IMR-90 (cell line): ENCODE data around the gene CAPZA2. TPM values are rescaled to one million over a fixed set of nuclear protein-coding genes. Genes with fewer than 3 reads are reported as not detected.

Experiments
- ATAC-seq: fragments of 200-7000 bp; cut with Tn5 transposase; 2 replicates; pipeline ENCODE4 v1.9.1; 2020; ENCODE audit warnings: low read depth, mild to moderate bottlenecking, moderate library complexity
- BruUV-seq: library from RNA; stranded (reverse); fragments of 400-500 nt; replicated peaks from 2 replicates; lab custom pipeline; 2021; lab: Mats Ljungman, UMichigan
- CTCF ChIA-PET: fragments of 300-600 bp; formaldehyde crosslinking; extraction: SDS; loops from one replicate; lab custom pipeline; 2021; ENCODE audit warnings: antibody characterized with exemption; lab: Yijun Ruan, JAX
- POLR2A ChIA-PET: fragments of 300-600 bp; sonication (Branson Sonifier 250); formaldehyde crosslinking; loops from one replicate; lab custom pipeline; 2022; ENCODE audit warnings: antibody characterized with exemption; ENCODE audit not compliant: unreplicated experiment; lab: Charles Lee
- DNase-seq: peaks from one replicate; pipeline ENCODE4 v3.0.0; 2013
- H2AFZ ChIP-seq: replicated peaks from 2 replicates; pipeline ENCODE3; 2013; ENCODE audit warnings: low read length, mild to moderate bottlenecking; ENCODE audit not compliant: poor library complexity
- H2AK5ac ChIP-seq: 2 replicates; pipeline ENCODE4 v1.6.1; 2013; ENCODE audit warnings: low read depth, low read length, inconsistent platforms
- H2AK9ac ChIP-seq: replicated peaks from 2 replicates; pipeline ENCODE3; 2013; ENCODE audit warnings: mild to moderate bottlenecking, low read depth, low read length, moderate library complexity; ENCODE audit not compliant: poor library complexity
- H2BK120ac ChIP-seq: 2 replicates; pipeline ENCODE4 v1.6.1; 2013; ENCODE audit warnings: low read depth, low read length, inconsistent platforms
- H2BK15ac ChIP-seq: 3 replicates; pipeline ENCODE4 v1.6.1; 2013; ENCODE audit warnings: low read depth, low read length, inconsistent platforms
- H2BK20ac ChIP-seq: 2 replicates; pipeline ENCODE4 v1.6.1; 2013; ENCODE audit warnings: low read depth, mild to moderate bottlenecking, inconsistent platforms, low read length, moderate library complexity
- H2BK5ac ChIP-seq: 2 replicates; pipeline ENCODE4 v1.6.1; 2013; ENCODE audit warnings: mild to moderate bottlenecking, low read depth, low read length, inconsistent platforms; ENCODE audit not compliant: poor library complexity, severe bottlenecking
- H3K14ac ChIP-seq: replicated peaks from 2 replicates; pipeline ENCODE4 v1.6.1; 2013; ENCODE audit warnings: low read depth, low read length, inconsistent platforms
- H3K18ac ChIP-seq: 2 replicates; pipeline ENCODE4 v1.6.1; 2013; ENCODE audit warnings: low read depth, low read length, control low read depth
- H3K23ac ChIP-seq: 2 replicates; pipeline ENCODE4 v1.6.1; 2013; ENCODE audit warnings: low read depth, low read length, inconsistent platforms
- H3K27ac ChIP-seq: 2 replicates; pipeline ENCODE4 v1.5.1; 2013; ENCODE audit warnings: mild to moderate bottlenecking, control low read depth, low read length; ENCODE audit not compliant: insufficient read depth
- H3K27me3 ChIP-seq: 2 replicates; pipeline ENCODE4 v1.6.1; 2013; ENCODE audit warnings: low read length; ENCODE audit not compliant: control insufficient read depth, insufficient read depth
- H3K36me3 ChIP-seq: 2 replicates; pipeline ENCODE4 v1.6.1; 2013; ENCODE audit warnings: low read length, mixed read lengths; ENCODE audit not compliant: control insufficient read depth, insufficient read depth
- H3K4ac ChIP-seq: 2 replicates; pipeline ENCODE4 v1.6.1; 2013; ENCODE audit warnings: low read depth, low read length, inconsistent platforms
- H3K4me1 ChIP-seq: 2 replicates; pipeline ENCODE4 v1.6.1; 2013; ENCODE audit warnings: low read length, mixed read lengths; ENCODE audit not compliant: control insufficient read depth, insufficient read depth
- H3K4me2 ChIP-seq: 2 replicates; pipeline ENCODE4 v1.6.1; 2013; ENCODE audit warnings: low read depth, mild to moderate bottlenecking, control low read depth, low read length, moderate library complexity
- H3K4me3 ChIP-seq: 2 replicates; pipeline ENCODE4 v1.5.1; 2013; ENCODE audit warnings: low read depth, mild to moderate bottlenecking, control low read depth, low read length, moderate library complexity; ENCODE audit not compliant: insufficient read depth
- H3K56ac ChIP-seq: 2 replicates; pipeline ENCODE4 v1.6.1; 2013; ENCODE audit warnings: low read length, inconsistent platforms; ENCODE audit not compliant: insufficient read depth; ENCODE audit errors: extremely low read depth
- H3K79me1 ChIP-seq, 2 experiments: 2 replicates each; pipeline ENCODE4 v1.6.1; 2013; ENCODE audit warnings: low read length in 2 of 2, inconsistent platforms in 1 of 2, low read depth in 1 of 2
- H3K9ac ChIP-seq: 2 replicates; pipeline ENCODE4 v1.6.1; 2013; ENCODE audit warnings: low read depth, low read length, control low read depth
- H3K9me1 ChIP-seq: 2 replicates; pipeline ENCODE4 v1.6.1; 2013; ENCODE audit warnings: low read length, inconsistent platforms; ENCODE audit not compliant: insufficient read depth
- H3K9me3 ChIP-seq: 2 replicates; pipeline ENCODE4 v1.6.1; 2013; ENCODE audit warnings: low read length; ENCODE audit not compliant: control insufficient read depth, insufficient read depth
- H4K20me1 ChIP-seq: 2 replicates; pipeline ENCODE4 v1.6.1; 2013; ENCODE audit warnings: low read length, inconsistent platforms; ENCODE audit not compliant: insufficient read depth
- H4K5ac ChIP-seq: 2 replicates; pipeline ENCODE4 v1.6.1; 2013; ENCODE audit warnings: mild to moderate bottlenecking, low read depth, low read length, control low read depth
- H4K8ac ChIP-seq, 2 experiments: 2 replicates each; pipeline ENCODE4 v1.6.1; 2013; ENCODE audit warnings: low read depth in 2 of 2, low read length in 2 of 2, control low read depth in 1 of 2, inconsistent platforms in 1 of 2
- H4K91ac ChIP-seq: 2 replicates; pipeline ENCODE4 v1.6.1; 2013; ENCODE audit warnings: low read depth, low read length, inconsistent platforms; ENCODE audit not compliant: insufficient read depth
- BHLHE40 ChIP-seq: fragments of 150-350 bp; IDR thresholded peaks from 2 replicates; pipeline ENCODE4 v1.6.1; 2016; ENCODE audit warnings: mild to moderate bottlenecking, low read depth, low read length
- CEBPB ChIP-seq: IDR thresholded peaks from 2 replicates; pipeline ENCODE4 v1.6.1; 2012; ENCODE audit warnings: low read depth, low read length, improper control_type of control experiment
- CHD1 ChIP-seq: IDR thresholded peaks from 2 replicates; pipeline ENCODE4 v1.6.1; 2012; ENCODE audit warnings: low read depth, low read length, improper control_type of control experiment
- CTCF ChIP-seq: conservative IDR thresholded peaks from 2 replicates; pipeline ENCODE4 v1.5.1; 2012; ENCODE audit warnings: mild to moderate bottlenecking, low read depth, low read length, improper control_type of control experiment
- ELK1 ChIP-seq: fragments of 150-350 bp; IDR thresholded peaks from 2 replicates; pipeline ENCODE4 v1.6.1; 2016; ENCODE audit warnings: low read depth, mild to moderate bottlenecking, low read length, moderate library complexity, borderline replicate concordance
- FOS ChIP-seq: fragments of 150-350 bp; IDR thresholded peaks from 2 replicates; pipeline ENCODE4 v1.6.1; 2016; ENCODE audit warnings: low read depth, low read length
- MAFK ChIP-seq: IDR thresholded peaks from 2 replicates; pipeline ENCODE4 v1.6.1; 2012; ENCODE audit warnings: low read depth, low read length, improper control_type of control experiment
- MAZ ChIP-seq: IDR thresholded peaks from 2 replicates; pipeline ENCODE4 v1.6.1; 2012; ENCODE audit warnings: low read depth, mild to moderate bottlenecking, low read length, improper control_type of control experiment, moderate library complexity, borderline replicate concordance
- MXI1 ChIP-seq: IDR thresholded peaks from 2 replicates; pipeline ENCODE4 v1.6.1; 2012; ENCODE audit warnings: low read depth, mild to moderate bottlenecking, low read length, moderate library complexity, borderline replicate concordance
- NFE2L2 ChIP-seq: fragments of 150-350 bp; IDR thresholded peaks from 2 replicates; pipeline ENCODE4 v1.6.1; 2016; ENCODE audit warnings: low read depth, mild to moderate bottlenecking, low read length
- POLR2A ChIP-seq: IDR thresholded peaks from 2 replicates; pipeline ENCODE4 v1.6.1; 2012; ENCODE audit warnings: mild to moderate bottlenecking, low read depth, low read length
- RAD21 ChIP-seq: IDR thresholded peaks from 2 replicates; pipeline ENCODE4 v1.6.1; 2012; ENCODE audit warnings: low read length, improper control_type of control experiment
- RCOR1 ChIP-seq: IDR thresholded peaks from 2 replicates; pipeline ENCODE4 v1.6.1; 2012; ENCODE audit warnings: mild to moderate bottlenecking, low read length, improper control_type of control experiment; ENCODE audit not compliant: insufficient replicate concordance
- RFX5 ChIP-seq: IDR thresholded peaks from 2 replicates; pipeline ENCODE4 v1.8.0; 2012; ENCODE audit warnings: low read depth, mild to moderate bottlenecking, low read length, moderate library complexity
- SMC3 ChIP-seq: fragments of 150-350 bp; IDR thresholded peaks from 2 replicates; pipeline ENCODE4 v1.6.1; 2016; ENCODE audit warnings: low read depth, mild to moderate bottlenecking, antibody characterized with exemption, low read length, moderate library complexity
- USF2 ChIP-seq: fragments of 150-350 bp; IDR thresholded peaks from 2 replicates; pipeline ENCODE4 v1.6.1; 2017; ENCODE audit warnings: mild to moderate bottlenecking, antibody characterized with exemption, low read length, low read depth
- WGBS, 2 experiments: methylation state at CpG; one replicate each; pipeline versions ENCODE4 v1.1.5 to v1.1.7; 2013; ENCODE audit warnings: missing lambda C conversion rate in 2 of 2; ENCODE audit not compliant: insufficient read length in 1 of 2; ENCODE audit errors: extremely low coverage in 2 of 2; 5-methylcytosine and 5-hydroxymethylcytosine counted together
- dilution Hi-C: fragments of 300-500 bp; cut with HindIII; formaldehyde crosslinking; loops from one replicate; pipeline ENCODE4 v1.14.3; 2018; ENCODE audit warnings: low sequenced_read_pairs; ENCODE audit not compliant: unreplicated experiment
- in situ Hi-C: fragments of 300-500 bp; cut with MboI; formaldehyde crosslinking; loops from 3 replicates; pipeline ENCODE4 v1.14.3; 2019; ENCODE audit warnings: low sequenced_read_pairs, inconsistent platforms, mixed read lengths
- intact Hi-C: fragments of 100-400 bp; cut with micrococcal nuclease; formaldehyde crosslinking; loops from 2 replicates; pipeline ENCODE4 v1.10.0; 2022
- polyA plus RNA-seq, 3 experiments: library from polyadenylated mRNA; depleted of rRNA; stranded (reverse); fragments of >200 nt; gene quantifications; 2 replicates each; pipeline ENCODE4 v1.2.3, GENCODE V29; 2012; ENCODE audit warnings: low replicate concordance in 1 of 3
- total RNA-seq: library from RNA; depleted of rRNA; stranded (reverse); fragments of >200 nt; gene quantifications from 2 replicates; pipeline ENCODE4 v1.2.3, GENCODE V29; 2012

Gene CAPZA2
- total and polyA plus RNA-seq, 2 of the 4 experiments (the other 2 are of a cell fraction) = 66.6 to 133 TPM

GRCh38 chr7:116873619-116874018 lies 11.2 kb downstream of the CAPZA2 start:
- intact Hi-C loops = no loop called here
- WGBS, 2 experiments = no CpG with 5 or more reads among the region's 1 CpG
- no peak overlapping the region for H3K9ac ChIP-seq
- no peak overlapping the region for H2BK5ac ChIP-seq
- no peaks in the 10 kb centered on the region for H3K9me3 ChIP-seq
- no peak overlapping the region for H2BK20ac ChIP-seq
- H2BK15ac ChIP-seq = no peak overlapping the region
- H3K4me3 ChIP-seq = no peak overlapping the region
- H3K9me1 ChIP-seq = peaks cover 14% of the 10 kb centered on the region
- DNase-seq = no peak
- no peak overlapping the region for H2AK9ac ChIP-seq
- no peak overlapping the region for H3K23ac ChIP-seq
- no peak overlapping the region for H3K18ac ChIP-seq
- BruUV-seq = no TSS peak
- ATAC-seq = no peak
- no peak overlapping the region for H2BK120ac ChIP-seq
- no peak overlapping the region for H3K27ac ChIP-seq
- TF ChIP-seq MAZ = no peak
- no peak for TF ChIP-seq FOS
- no peak for TF ChIP-seq CHD1
- TF ChIP-seq NFE2L2 = no peak
- TF ChIP-seq RCOR1 = no peak
- no peak for TF ChIP-seq POLR2A
- TF ChIP-seq SMC3 = no peak
- no peak for TF ChIP-seq MAFK
- no peak for TF ChIP-seq USF2
- no peak for TF ChIP-seq RAD21
- no peak for TF ChIP-seq ELK1
- TF ChIP-seq MXI1 = no peak
- no peak for TF ChIP-seq CTCF
- TF ChIP-seq CEBPB = no peak
- TF ChIP-seq RFX5 = no peak
- no peak for TF ChIP-seq BHLHE40
- dilution Hi-C loops = no loop called here
- peaks cover 15% of the 10 kb centered on the region for H3K4me1 ChIP-seq
- no peak overlapping the region for H2AK5ac ChIP-seq
- in situ Hi-C loops = no loop called here
- H3K56ac ChIP-seq = no peak overlapping the region
- peaks cover 4 to 82% of the 10 kb centered on the region in 2 experiments; a peak in 3 of 4 replicates for H3K79me1 ChIP-seq
- peaks cover 91% of the 10 kb centered on the region for H4K20me1 ChIP-seq
- H4K91ac ChIP-seq = no peak overlapping the region
- H2AFZ ChIP-seq = no peak overlapping the region
- no peaks in the 10 kb centered on the region for H3K27me3 ChIP-seq
- no peak overlapping the region for H3K14ac ChIP-seq
- no peak overlapping the region for H3K4ac ChIP-seq
- ChIA-PET CTCF (no interaction called here), POLR2A (interaction anchor here (0.6 kb wide), 1 partner anchor 9 kb away, joined by 3 read pairs; no protein-coding TSS in a partner anchor)
- H4K8ac ChIP-seq = no peak overlapping the region
- no peak overlapping the region for H4K5ac ChIP-seq
- H3K4me2 ChIP-seq = no peak overlapping the region
- H3K36me3 ChIP-seq = peaks cover 6% of the 10 kb centered on the region
